Measurements from ENCODE around the gene DCUN1D4. TPM values are rescaled to one million over a fixed set of nuclear protein-coding genes. Genes with fewer than 3 reads are reported as not detected.

Gene DCUN1D4
- polyA plus RNA-seq, 1 of the 3 experiments (the other 2 are of a cell fraction): 42.9 TPM

GRCh38 chr4:51874551-51874950 lies 31.6 kb downstream of the DCUN1D4 start:
- H3K36me3 ChIP-seq (replicated peaks in 1 of 2; ENCODE audit: control insufficient read depth in 1 of 2, insufficient read depth in 2 of 2, low read length in 1 of 2): peaks cover 63 to 80% of the 10 kb centered on the region in 2 experiments
- H3K27me3 ChIP-seq (ENCODE audit: insufficient read depth): no peaks in the 10 kb centered on the region
- peaks cover 15% of the 10 kb centered on the region; the same call in 1 of the 2 replicates for H3K79me2 ChIP-seq (ENCODE audit: insufficient read depth)
- H3K27ac ChIP-seq (ENCODE audit: low read depth in 2 of 2, low read length in 1 of 2): no peak overlapping the region
- no peaks in the 10 kb centered on the region for H3F3A ChIP-seq (replicated peaks; ENCODE audit: insufficient read depth)
- no peak overlapping the region for H3K4me3 ChIP-seq (ENCODE audit: low read depth in 2 of 2, low read length in 1 of 2)
- H3K4me1 ChIP-seq (ENCODE audit: control insufficient read depth in 1 of 2, insufficient read depth in 2 of 2, low read depth in 1 of 2, low read length in 1 of 2): peaks cover 0 to 4% of the 10 kb centered on the region in 2 experiments; a peak in 2 of 4 replicates
- H3K4me2 ChIP-seq: no peak overlapping the region
- H3K9me2 ChIP-seq: no peaks in the 10 kb centered on the region
- WGBS (ENCODE audit: low lambda C conversion rate): 88% methylated on average over 6 of the region's 6 CpGs
- CTCF ChIA-PET: interaction anchor here (1.4 kb wide), 1 partner anchor 11 kb away, joined by 3 read pairs; no protein-coding TSS in a partner anchor
- POLR2A ChIA-PET: no interaction called here
- no peaks in the 10 kb centered on the region for H3K9me3 ChIP-seq
- H4K20me1 ChIP-seq (ENCODE audit: insufficient read depth): 0 out of 2 replicates have a peak, but pooled peaks cover 7% of the 10 kb centered on the region
- H3K9ac ChIP-seq: no peak overlapping the region
- no peak overlapping the region for H2AFZ ChIP-seq (ENCODE audit: low read depth)
- no peak for TF ChIP-seq TCF12 (IDR thresholded peaks at IDR 0.05)
- no peak for TF ChIP-seq RCOR1 (IDR thresholded peaks at IDR 0.05; ENCODE audit: low read length)
- TF ChIP-seq CTCF (IDR thresholded peaks at IDR 0.05): no peak
- TF ChIP-seq REST (IDR thresholded peaks at IDR 0.05; ENCODE audit: low read depth, low read length): no peak
- TF ChIP-seq FOXM1 (IDR thresholded peaks at IDR 0.05; ENCODE audit: low read depth): no peak
- TF ChIP-seq USF1 (IDR thresholded peaks at IDR 0.05; ENCODE audit: borderline replicate concordance, low read depth): no peak
- TF ChIP-seq RXRA (IDR thresholded peaks at IDR 0.05; ENCODE audit: borderline replicate concordance, low read depth): no peak
- no peak for TF ChIP-seq PBX3 (IDR thresholded peaks at IDR 0.05)
- no peak for TF ChIP-seq ZBTB33 (IDR thresholded peaks at IDR 0.05; ENCODE audit: borderline replicate concordance, low read depth)
- no peak for TF ChIP-seq MXI1 (IDR thresholded peaks at IDR 0.05; ENCODE audit: low read depth, low read length)
- TF ChIP-seq NFIC (IDR thresholded peaks at IDR 0.05; ENCODE audit: borderline replicate concordance): no peak
- TF ChIP-seq MAX (IDR thresholded peaks at IDR 0.05; ENCODE audit: low read depth): no peak
- no peak for TF ChIP-seq TAF1 (IDR thresholded peaks at IDR 0.05; ENCODE audit: borderline replicate concordance, low read depth, low read length)
- no peak for TF ChIP-seq SMC3 (IDR thresholded peaks at IDR 0.05; ENCODE audit: low read depth, low read length)
- DNase-seq: no peak
